ENCODE measurements around the gene TTLL10. TPM values are rescaled to one million over a fixed set of nuclear protein-coding genes. Genes with fewer than 3 reads are reported as not detected.

The TTLL10 gene
- total RNA-seq, 4 donors from 2014 or later = 0.40 to 0.48 TPM; not detected in 2

DNA sequence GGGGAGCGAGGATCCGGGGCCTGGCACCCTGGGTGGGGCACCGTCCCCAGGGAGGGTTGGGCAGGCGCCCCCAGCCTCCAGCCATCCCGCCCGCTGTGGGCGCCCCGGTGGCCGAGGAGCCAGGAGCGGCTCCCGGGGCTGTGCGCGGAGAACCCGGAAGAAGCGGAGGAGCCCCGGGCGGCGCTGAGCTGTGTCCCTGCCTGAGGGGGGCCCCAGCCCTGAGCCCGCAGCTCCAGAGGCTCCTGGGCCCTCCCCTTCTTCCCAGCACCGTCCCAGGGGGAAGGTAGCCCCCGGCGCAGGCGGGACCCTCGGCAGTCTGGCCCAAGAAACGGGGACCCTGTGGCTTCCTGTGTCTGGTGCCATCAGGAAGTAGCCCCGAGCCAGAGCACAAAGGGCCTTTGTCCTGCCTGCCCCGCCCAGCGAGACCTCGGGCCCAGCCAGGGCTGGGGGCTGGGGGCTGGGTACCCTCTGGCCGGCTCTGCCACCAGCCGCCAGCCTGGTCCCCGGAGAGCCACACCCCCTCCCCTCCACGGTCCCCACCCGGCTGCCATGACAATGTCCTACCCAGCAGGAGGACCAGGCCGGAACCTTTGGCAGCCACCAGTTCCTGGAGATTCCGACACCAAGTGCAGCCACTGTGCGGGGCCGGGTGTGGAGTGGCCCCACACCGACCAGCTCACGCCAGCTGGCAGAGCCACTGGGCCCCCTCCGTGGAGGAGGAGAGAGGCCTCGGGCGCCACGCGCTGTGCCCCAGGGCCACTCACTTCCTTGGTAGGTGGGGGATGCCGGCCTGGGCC is 15.6 kb upstream of the TTLL10 start:
- WGBS, 2 donors (ENCODE audit: low coverage in 1 of 2) = 25% methylated on average over 26 of the region's 46 CpGs; no CpG with 5 or more reads in 1 of the 2 donors
- H3K27me3 ChIP-seq = no peaks in the 10 kb centered on the region
- DNase-seq = peak; percentile 86
- in situ Hi-C loops (cut with MboI; ENCODE audit: low pct_ligation_motif_present in 1 of 4, low pct_unique_long_range_greater_than_20kb in 1 of 4, low sequenced_read_pairs in 3 of 4) = no loop called here
- no peak for TF ChIP-seq POLR2A (IDR thresholded peaks at IDR 0.05)
- TF ChIP-seq, protein P1, sequence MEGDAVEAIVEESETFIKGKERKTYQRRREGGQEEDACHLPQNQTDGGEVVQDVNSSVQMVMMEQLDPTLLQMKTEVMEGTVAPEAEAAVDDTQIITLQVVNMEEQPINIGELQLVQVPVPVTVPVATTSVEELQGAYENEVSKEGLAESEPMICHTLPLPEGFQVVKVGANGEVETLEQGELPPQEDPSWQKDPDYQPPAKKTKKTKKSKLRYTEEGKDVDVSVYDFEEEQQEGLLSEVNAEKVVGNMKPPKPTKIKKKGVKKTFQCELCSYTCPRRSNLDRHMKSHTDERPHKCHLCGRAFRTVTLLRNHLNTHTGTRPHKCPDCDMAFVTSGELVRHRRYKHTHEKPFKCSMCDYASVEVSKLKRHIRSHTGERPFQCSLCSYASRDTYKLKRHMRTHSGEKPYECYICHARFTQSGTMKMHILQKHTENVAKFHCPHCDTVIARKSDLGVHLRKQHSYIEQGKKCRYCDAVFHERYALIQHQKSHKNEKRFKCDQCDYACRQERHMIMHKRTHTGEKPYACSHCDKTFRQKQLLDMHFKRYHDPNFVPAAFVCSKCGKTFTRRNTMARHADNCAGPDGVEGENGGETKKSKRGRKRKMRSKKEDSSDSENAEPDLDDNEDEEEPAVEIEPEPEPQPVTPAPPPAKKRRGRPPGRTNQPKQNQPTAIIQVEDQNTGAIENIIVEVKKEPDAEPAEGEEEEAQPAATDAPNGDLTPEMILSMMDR (IDR thresholded peaks at IDR 0.05) = no peak
- peak; percentile 35 to 64 (median 48) for TF ChIP-seq POLR2AphosphoS5 (IDR thresholded peaks at IDR 0.05)
- TF ChIP-seq EP300 (IDR thresholded peaks at IDR 0.05; ENCODE audit: low read depth) = no peak
- peak overlapping the region; percentile 41 to 62 (median 60) for H3K4me3 ChIP-seq
- H3K36me3 ChIP-seq = no peaks in the 10 kb centered on the region
- no peaks in the 10 kb centered on the region for H3K9me3 ChIP-seq
- peaks cover 9 to 44% (median 41%) of the 10 kb centered on the region in 4 donors for H3K4me1 ChIP-seq
- peak overlapping the region; percentile 96 to 98 (median 97) for H3K27ac ChIP-seq
- intact Hi-C loops (cut with DNase I; ENCODE audit: low total_unique reads) = loop anchor here (10.0 kb wide), 1 partner anchor 67 kb away; no protein-coding TSS in a partner anchor

GRCh38 chr1:1160281-1160930 is 13.3 kb upstream of the TTLL10 start:
- Histone ChIP-seq H3K27me3 (no peaks in the 10 kb centered on the region), H3K9me3 (no peaks in the 10 kb centered on the region), H3K4me1 (peaks cover 9 to 44% (median 41%) of the 10 kb centered on the region in 4 donors), H3K4me3 (peak overlapping the region in 1 of 4 donors; percentile 56), H3K36me3 (no peaks in the 10 kb centered on the region), H3K27ac (peak overlapping the region; percentile 96 to 98 (median 97))
- in situ Hi-C loops (cut with MboI; ENCODE audit: low pct_ligation_motif_present in 1 of 4, low pct_unique_long_range_greater_than_20kb in 1 of 4, low sequenced_read_pairs in 3 of 4) (no loop called here), intact Hi-C loops (cut with DNase I; ENCODE audit: low total_unique reads) (no loop called here)
- TF ChIP-seq POLR2A (IDR thresholded peaks at IDR 0.05) (no peak), EP300 (IDR thresholded peaks at IDR 0.05; ENCODE audit: low read depth) (no peak), POLR2AphosphoS5 (IDR thresholded peaks at IDR 0.05) (no peak)
- TF ChIP-seq, protein P1 (IDR thresholded peaks at IDR 0.05) = no peak
- WGBS, 2 donors (ENCODE audit: low coverage in 1 of 2) = 51 to 62% methylated on average over 3 to 19 of the region's 23 CpGs
- DNase-seq = no peak

DNA sequence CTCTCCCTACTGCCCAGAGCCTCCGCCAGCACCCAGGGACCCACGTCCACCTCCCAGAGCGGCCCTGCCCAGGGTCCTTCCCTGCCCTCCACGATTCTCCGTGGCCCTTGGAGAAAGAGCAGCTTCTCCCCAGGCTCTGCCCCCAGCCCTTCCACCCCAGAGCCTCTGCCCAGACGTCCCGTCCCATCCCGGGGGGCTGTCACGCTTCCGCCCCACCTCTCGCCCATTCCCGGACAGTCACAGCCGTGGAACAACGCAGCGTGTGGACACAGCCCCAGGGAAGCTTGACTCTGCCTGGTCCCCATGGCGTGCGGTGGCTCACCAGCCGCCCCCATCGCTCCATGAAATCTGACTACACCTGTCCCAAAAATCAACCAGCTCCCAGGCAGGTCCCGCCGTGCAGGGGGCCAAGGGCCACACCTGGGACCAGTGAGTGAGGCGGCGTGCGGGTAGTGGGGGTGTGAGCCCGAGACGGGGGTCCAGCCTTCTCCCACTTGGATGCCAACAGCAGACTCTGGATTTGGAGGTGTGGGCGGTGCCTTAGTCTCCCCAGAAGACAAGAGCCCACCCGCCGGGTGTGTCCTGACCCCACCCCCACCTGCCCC is 12.5 kb upstream of the TTLL10 start:
- Histone ChIP-seq H3K36me3 (no peaks in the 10 kb centered on the region), H3K27ac (peak overlapping the region; percentile 96 to 98 (median 97)), H3K27me3 (no peaks in the 10 kb centered on the region), H3K9me3 (no peaks in the 10 kb centered on the region), H3K4me1 (peaks cover 9 to 50% (median 41%) of the 10 kb centered on the region in 4 donors), H3K4me3 (peak overlapping the region in 1 of 4 donors; percentile 56)
- TF ChIP-seq, protein P1 (IDR thresholded peaks at IDR 0.05) = no peak
- peak in 1 of 3 donors; percentile 7 for TF ChIP-seq POLR2AphosphoS5 (IDR thresholded peaks at IDR 0.05)
- WGBS, 2 donors (ENCODE audit: low coverage in 1 of 2) = 65% methylated on average over 29 of the region's 29 CpGs; no CpG with 5 or more reads in 1 of the 2 donors
- in situ Hi-C loops (cut with MboI; ENCODE audit: low pct_ligation_motif_present in 1 of 4, low pct_unique_long_range_greater_than_20kb in 1 of 4, low sequenced_read_pairs in 3 of 4) = no loop called here
- intact Hi-C loops (cut with DNase I; ENCODE audit: low total_unique reads) = no loop called here
- no peak for DNase-seq

DNA sequence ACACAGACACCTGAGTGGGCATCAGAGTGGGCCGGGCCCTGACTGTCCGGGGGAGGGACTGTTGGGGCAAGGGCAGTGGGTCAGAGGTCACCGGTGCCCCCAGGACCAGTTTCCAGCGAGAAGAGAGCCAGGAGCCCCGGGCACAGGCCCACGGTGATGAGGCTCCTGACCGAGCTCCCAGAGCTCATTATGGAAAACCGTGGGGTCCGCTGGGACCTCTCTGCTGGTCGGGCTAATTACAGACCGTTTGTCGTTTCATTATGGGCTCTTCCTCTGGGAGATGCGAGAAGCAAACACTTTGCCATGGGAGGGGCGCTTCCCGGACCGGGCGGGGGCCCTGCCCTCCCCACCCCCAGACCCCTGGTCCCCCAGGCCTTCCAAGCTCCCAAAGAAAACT is 12.0 kb upstream of the TTLL10 start:
- intact Hi-C loops (cut with DNase I; ENCODE audit: low total_unique reads) (no loop called here), in situ Hi-C loops (cut with MboI; ENCODE audit: low pct_ligation_motif_present in 1 of 4, low pct_unique_long_range_greater_than_20kb in 1 of 4, low sequenced_read_pairs in 3 of 4) (no loop called here)
- Histone ChIP-seq H3K4me3 (peak overlapping the region in 2 of 4 donors; percentile 56 to 63), H3K4me1 (peaks cover 9 to 55% (median 40%) of the 10 kb centered on the region in 4 donors), H3K27ac (peak overlapping the region; percentile 96 to 98 (median 97)), H3K27me3 (peaks cover 3% of the 10 kb centered on the region), H3K9me3 (no peaks in the 10 kb centered on the region), H3K36me3 (no peaks in the 10 kb centered on the region)
- 26% methylated on average over 17 of the region's 17 CpGs; no CpG with 5 or more reads in 1 of the 2 donors for WGBS, 2 donors (ENCODE audit: low coverage in 1 of 2)
- no peak for TF ChIP-seq POLR2AphosphoS5 (IDR thresholded peaks at IDR 0.05)
- TF ChIP-seq POLR2A (IDR thresholded peaks at IDR 0.05) = no peak
- TF ChIP-seq EP300 (IDR thresholded peaks at IDR 0.05; ENCODE audit: low read depth) = no peak
- TF ChIP-seq, protein P1 (IDR thresholded peaks at IDR 0.05) = no peak
- no peak for DNase-seq

Measured in transverse colon (tissue), 4 donors.